GM19452 (cell line): Measurements from ENCODE around the gene IRGM.
"Not testable (repeated sequence)": the region's sequence is repeated elsewhere in the genome, so short reads cannot be mapped to it uniquely, and the experiment has no call there.

ENCODE experiments used
- ATAC-seq: cut with Tn5 transposase; IDR thresholded peaks from one replicate; pipeline ENCODE4 v1.9.1; 2021; ENCODE audit not compliant: unreplicated experiment

Gene IRGM, protein sequence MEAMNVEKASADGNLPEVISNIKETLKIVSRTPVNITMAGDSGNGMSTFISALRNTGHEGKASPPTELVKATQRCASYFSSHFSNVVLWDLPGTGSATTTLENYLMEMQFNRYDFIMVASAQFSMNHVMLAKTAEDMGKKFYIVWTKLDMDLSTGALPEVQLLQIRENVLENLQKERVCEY

DNA sequence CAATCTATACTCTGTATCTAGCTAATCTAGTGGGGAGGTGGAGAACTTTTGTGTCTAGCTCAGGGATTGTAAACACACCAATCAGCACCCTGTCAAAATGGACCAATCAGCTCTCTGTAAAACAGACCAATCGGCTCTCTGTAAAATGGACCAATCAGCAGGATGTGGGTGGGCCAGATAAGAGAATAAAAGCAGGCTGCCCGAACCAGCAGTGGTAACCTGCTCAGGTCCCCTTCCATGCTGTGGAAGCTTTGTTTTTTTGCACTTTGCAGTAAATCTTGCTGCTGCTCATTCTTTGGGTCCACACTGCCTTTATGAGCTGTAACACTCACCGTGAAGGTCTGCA lies at the start of gene IRGM:
TSS of gene IRGM (plus strand) at position 214 of the 346 bp plus-strand sequence. CDS start 1,603 bp downstream, outside the sequence.
- not testable (repeated sequence) for ATAC-seq

DNA sequence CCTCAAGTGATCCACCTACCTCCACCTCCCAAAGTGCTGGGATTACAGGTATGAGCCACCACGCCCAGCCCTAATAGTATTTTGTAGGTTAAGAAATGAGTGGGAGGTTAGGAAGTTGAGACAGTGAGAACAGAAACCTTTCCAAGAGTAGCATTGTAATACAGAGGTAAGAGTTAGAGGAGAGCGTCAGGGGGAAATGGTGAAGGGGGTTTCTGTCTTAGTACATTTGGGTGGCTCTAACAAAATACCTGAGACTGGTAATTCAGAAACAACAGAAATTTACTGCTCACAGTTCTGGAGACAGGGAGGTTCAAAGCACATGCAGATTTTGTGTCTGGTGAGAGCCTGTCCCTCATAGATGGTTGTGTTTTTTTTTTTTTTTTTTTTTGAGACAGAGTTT lies 48.9 kb upstream of the IRGM start:
- ATAC-seq: no peak

- no peak for ATAC-seq
Measured at GRCh38 chr5:150801117-150801927, 45.0 kb upstream of the IRGM start.

DNA sequence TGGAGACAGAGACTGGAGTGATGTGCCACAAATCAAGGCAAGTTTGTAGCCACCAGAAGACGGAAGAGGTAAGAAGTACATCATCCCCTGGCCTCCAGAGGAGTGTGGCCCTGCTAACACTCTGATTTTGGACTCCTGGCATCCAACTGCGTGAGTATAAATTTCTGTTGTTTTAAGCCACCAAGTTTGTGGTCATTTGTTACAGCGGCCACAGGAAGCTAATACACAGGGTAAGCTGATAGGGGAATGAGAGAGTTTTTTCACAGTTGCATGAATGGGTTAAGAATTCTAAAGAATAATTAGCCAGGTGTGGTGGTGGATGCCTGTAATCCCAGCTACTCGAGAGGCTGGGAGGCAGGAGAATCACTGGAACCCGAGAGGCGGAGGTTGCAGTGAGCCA lies 41.9 kb upstream of the IRGM start:
- no peak for ATAC-seq

DNA sequence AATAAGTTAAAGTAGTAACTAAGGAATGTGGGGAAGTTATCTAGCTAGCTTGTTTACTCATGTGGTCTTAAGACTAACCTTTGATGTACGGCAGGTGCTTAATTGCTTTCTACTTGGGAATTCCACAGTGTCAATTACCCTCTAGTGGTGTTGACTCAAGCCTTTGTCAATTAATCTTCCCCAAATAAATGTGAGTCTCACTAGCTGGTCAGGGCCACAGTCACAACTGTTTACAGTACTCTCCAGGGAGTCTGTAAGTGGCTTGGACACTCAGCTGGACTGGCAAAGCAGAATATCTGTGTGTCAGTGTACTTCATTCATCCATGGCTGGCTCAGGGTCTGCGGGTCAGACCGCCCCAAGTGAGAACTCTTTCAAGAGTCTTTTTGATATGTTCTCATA lies 37.0 kb upstream of the IRGM start:
- no peak for ATAC-seq

- no peak for ATAC-seq
Measured at GRCh38 chr5:150815010-150815409, 31.3 kb upstream of the IRGM start.

- no peak for ATAC-seq
Measured at GRCh38 chr5:150816946-150817345, 29.4 kb upstream of the IRGM start.

GRCh38 chr5:150829744-150830143 lies 16.6 kb upstream of the IRGM start:
- no peak for ATAC-seq

DNA sequence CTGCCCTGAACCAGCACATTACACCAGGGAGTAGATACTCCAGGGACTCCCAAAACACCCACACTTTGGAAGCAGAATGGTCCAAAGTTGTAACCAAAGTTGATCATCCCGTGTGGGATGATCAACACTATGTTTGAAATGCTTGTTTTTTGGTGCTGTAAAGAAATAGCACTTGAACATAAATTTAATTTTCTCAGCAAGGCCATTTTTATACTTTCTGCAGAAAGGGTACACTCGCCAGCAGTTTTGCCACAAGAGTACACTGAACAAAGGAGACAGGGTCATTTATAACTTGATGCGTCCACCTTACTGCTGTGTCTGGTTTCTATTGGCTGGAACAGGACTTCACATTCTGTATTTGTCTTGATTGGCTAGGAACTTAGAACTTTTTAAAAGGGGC lies 14.5 kb upstream of the IRGM start:
- ATAC-seq: not testable (repeated sequence)

DNA sequence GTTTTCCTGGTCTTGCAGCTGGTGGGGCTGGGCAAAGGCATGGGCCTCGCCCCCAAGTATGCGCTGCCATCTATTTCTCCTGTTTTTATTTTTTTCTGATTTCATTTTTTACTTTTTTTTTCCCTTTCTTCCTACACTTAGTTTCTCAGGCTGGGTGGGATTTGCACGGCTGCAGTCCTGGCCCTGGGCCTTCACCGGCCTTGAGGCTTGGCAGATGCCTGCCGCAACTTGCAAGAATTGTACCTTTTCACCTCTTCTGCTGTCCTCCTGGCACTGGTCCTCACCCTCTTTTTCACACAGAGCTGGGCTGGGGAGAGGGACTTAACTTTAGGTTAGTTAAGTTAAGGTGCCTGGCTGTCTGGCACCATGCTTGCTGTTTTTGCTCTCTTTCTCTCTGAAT lies 10.3 kb upstream of the IRGM start:
- ATAC-seq: no peak

DNA sequence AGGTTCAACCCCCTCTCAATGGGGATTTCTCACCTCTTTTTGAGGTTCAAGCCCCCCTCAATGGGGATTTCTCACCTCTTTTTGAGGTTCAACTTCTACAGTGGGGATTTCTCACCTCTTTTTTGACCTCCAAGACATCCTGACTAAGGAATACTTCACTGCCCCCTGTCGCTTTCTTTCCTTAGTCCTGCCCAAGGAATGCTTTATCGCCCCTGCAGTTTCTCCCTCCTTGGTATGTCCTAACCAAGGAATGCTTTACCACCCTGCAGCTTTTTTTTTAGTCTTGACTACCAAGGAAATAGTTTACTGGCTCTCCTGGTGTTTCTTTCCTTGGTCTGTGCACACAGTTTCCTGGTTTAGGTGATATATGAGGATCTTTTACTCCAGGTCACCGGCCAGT lies 9.6 kb upstream of the IRGM start:
- ATAC-seq: no peak

- ATAC-seq: not testable (repeated sequence)
Measured at GRCh38 chr5:150845185-150845859, 999 bp upstream of the IRGM start.

- peak; percentile 87 for ATAC-seq
Measured at GRCh38 chr5:150846654-150847333, 473 bp downstream of the IRGM start.

GRCh38 chr5:150847334-150847695 lies 994 bp downstream of the IRGM start:
- no peak for ATAC-seq

DNA sequence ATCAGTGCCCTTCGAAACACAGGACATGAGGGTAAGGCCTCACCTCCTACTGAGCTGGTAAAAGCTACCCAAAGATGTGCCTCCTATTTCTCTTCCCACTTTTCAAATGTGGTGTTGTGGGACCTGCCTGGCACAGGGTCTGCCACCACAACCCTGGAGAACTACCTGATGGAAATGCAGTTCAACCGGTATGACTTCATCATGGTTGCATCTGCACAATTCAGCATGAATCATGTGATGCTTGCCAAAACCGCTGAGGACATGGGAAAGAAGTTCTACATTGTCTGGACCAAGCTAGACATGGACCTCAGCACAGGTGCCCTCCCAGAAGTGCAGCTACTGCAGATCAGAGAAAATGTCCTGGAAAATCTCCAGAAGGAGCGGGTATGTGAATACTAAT lies 1.9 kb downstream of the IRGM start:
- no peak for ATAC-seq

DNA sequence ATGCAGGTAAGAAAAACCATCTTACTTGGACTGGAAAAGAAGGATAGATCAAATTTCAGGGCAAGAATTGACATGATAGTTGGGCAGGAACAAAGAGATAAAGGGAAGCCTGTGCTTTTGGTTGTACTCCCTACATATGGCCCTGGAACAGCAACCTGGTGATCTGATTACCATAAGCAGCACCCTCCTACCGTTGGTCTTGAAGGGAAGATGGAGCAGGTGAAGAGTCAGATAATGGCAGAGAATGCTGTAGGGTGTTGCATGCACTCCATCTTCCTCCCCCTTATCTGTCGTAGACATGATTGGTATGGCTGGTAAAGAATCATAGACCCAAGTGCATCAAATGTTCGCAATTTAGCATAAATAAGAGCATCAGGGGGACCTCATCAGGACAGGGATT lies 4.7 kb downstream of the IRGM start:
- no peak for ATAC-seq

GRCh38 chr5:150853561-150853960 lies 7.2 kb downstream of the IRGM start:
- no peak for ATAC-seq

- ATAC-seq: not testable (repeated sequence)
Measured at GRCh38 chr5:150856700-150857099, 10.4 kb downstream of the IRGM start.

DNA sequence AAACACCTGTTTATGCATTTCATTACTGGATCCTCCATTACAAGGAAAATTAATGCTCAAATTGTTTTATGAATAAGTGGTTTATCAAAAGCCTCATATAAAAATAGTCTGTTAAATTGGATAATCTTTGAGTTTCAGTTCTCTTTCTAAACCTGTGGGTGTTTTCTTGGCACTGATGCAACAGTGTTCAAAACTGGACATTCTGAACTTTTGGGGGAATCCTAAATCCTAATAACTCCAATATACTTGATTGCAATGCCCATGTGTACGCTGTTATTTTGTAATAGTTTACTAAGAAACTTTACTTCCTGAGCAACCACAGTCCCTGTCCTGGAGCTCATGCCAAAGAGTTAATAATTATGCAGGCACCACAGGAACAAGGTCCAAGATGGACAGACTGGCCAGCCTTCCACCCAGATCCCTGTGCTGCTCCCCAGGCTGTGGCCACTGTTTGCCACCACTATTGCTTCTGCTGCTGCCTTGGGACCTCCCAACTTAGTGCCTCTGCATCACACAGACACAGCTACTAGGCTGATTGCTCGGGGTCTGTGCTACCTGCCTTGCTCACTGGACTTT lies 14.0 kb downstream of the IRGM start:
- no peak for ATAC-seq

GRCh38 chr5:150862070-150862469 lies 15.7 kb downstream of the IRGM start:
- ATAC-seq: no peak

DNA sequence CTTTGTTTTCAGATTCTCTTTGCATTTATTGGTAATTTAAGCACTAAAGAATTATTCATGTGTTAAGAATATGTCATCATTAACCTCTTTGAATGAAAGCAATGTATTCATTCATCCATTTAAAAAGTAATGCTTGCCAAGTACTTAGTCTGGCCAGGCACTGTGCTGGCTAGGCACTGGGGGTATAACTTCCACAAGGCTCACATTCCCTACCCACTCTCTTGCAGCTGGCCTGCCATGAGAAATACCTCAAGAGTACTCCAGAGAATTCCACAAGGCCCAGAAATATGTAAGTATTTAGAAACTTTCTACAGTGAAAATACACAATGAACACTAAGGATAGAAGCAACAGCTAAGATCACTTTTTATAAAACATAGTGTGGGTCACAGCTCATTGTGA lies 33.0 kb downstream of the IRGM start:
- ATAC-seq: no peak
